Stimulated activated CD4-positive, alpha-beta T cell treated with anti-CD3 and anti-CD28 coated beads, Interleukin-15, amount 100 ng/mL, for 1 hour (primary cell): ENCODE data around the gene C1QTNF9.
"Not testable (repeated sequence)": the region's sequence is repeated elsewhere in the genome, so short reads cannot be mapped to it uniquely, and the experiment has no call there.

Experiments
- DNase-seq, 2 donors: peaks; one replicate each; pipeline ENCODE4 v3.0.0-alpha.2; 2020; ENCODE audit warnings: low read depth in 1 of 2, low spot score in 1 of 2

The C1QTNF9 gene

DNA sequence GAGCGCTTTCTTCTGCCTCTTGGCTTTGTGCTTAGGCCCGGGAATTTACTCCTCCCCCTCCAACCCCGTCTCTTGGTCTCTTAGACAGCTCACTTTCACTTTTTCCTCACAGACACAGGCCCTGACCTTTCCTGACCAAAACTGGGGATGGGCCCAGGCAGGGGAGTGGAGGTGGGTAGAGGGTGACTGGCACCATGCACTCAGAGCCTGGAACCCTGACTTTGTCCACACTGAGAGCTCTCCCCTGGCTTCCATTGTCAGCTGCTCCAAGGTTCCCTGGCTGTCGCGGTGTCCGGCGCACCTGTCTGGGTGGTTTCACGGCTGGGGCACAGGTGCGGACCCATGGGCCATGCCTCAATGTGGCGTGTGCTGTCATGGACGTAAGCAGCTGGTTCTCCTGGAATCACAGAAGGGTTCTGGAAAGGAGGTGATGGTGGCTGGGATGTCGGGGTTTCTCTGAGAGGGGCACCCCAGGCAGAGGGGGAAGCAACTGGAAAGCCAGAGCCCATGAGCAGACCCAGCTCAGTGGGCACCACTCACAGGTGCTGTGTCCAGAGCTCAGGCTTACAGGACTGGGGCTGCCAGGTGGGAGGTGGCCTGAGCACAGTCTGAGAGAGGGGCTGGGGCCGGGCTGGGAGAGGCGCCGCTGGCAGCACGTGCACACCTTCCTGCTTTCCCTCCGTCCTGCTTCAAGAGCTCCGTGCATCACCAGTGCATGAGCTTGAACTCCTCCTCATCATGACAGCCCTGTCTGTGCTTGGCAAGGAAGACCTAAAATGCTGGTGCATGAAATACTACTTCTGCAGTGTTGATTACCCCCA, 28.0 kb upstream of the C1QTNF9 start:
- DNase-seq = no peak

DNA sequence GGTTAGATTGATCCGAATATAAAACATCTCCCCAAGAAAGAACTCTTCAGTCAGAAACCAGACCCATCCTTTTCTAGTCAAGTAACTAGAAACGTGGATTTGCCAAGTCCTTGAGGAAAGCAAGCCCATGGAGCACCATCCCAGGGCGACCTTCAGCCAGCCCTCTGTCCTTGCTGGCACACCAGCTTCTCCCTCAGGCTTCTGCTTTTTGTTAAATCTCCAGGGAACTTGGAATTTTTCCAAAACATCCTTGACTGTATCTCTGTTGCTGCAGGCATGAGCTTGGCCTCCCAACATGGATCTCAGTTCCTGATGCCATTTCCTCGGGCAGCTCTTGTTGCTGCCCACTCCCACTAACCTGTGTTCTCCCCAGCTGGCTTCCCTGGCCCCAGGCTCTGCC, 27.1 kb upstream of the C1QTNF9 start:
- no peak for DNase-seq

DNA sequence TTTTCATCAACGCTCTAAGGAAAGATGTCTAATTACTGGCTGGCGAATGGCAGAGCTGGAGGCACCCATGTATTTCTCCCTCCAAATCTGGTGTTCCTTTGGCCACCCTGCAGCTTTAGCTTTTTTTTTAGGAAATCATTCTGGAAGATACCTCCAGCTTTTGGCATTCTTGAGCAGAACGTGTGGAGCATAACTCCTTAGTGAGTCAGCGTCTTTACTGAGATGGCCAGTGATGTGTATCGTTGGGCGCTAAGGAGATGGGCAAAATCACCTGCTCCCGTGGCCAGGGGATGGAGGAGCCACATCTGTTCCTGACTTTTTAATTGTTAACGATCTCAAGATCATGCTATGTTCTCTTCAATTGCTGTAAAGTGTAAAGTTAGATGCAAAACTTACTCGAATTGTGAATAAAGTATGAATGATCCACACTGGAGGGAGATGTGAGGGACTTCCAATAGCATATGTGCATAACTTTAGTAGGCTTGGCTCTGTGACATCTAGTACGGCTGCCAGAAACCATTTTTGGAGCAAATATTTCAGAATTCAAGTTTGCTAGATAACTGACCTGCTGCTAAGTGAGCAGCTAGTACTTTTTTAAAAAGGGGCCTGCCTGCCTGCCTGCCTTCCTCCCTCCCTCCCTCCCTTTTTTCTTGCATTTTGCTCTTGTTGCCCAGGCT, 24.4 kb upstream of the C1QTNF9 start:
- no peak for DNase-seq

DNA sequence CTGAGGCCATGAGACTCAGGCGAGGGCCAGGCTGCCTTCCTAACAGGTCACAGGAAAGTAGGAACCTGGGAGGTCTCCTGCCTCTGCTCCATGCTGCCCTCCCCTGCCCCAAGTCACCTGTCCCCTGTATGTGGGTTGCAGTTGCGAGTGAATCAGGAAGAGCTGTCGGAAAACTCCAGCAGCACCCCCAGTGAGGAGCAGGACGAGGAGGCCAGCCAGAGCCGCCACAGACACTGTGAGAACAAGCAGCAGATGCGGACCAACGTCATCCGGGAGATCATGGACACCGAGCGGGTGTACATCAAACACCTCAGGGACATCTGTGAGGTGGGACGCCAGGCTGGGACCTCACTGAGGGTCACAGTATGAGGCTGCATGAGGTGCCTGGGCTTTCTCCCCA, 22.8 kb upstream of the C1QTNF9 start:
- no peak for DNase-seq

DNA sequence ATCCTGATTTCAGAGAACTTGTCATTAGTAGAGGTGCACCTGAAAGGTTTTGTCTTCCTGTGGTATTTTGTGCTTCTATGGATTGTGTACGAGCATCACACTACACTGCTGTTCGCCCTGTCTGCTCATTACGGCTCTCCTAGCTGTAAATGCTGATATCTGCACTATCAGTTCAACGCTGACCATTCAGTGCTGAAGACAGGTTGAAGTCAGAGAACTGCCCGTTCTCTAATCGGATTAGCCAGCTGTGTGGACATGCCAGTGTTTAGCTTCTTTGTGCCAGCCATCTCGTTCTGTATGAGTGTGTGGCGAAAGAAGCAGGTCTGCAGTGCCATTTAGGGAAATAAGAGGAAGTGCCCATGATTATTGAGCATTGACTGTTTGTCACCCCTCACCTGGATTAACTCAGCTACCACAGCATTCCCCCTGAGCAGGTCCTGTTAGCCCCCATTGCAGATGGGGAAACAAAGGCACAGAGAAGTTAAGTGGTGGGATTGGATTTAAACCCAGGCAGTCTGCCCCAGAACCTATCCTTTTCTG, 21.6 kb upstream of the C1QTNF9 start:
- DNase-seq = no peak

DNA sequence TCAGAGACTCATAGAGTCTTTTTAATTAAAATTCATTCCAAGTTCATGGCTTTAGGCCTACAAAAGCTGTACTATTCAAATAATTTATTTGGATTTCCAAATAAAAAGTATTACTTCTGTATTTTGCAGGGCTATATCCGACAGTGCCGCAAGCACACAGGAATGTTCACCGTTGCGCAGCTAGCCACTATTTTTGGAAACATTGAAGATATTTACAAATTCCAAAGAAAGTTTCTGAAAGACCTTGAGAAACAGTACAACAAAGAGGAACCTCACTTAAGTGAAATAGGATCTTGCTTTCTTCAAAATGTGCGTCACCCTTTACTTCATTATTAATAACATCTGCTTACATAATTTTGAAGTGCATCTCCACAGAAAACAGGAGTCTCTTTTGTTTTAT, 20.5 kb upstream of the C1QTNF9 start:
- no peak for DNase-seq

DNA sequence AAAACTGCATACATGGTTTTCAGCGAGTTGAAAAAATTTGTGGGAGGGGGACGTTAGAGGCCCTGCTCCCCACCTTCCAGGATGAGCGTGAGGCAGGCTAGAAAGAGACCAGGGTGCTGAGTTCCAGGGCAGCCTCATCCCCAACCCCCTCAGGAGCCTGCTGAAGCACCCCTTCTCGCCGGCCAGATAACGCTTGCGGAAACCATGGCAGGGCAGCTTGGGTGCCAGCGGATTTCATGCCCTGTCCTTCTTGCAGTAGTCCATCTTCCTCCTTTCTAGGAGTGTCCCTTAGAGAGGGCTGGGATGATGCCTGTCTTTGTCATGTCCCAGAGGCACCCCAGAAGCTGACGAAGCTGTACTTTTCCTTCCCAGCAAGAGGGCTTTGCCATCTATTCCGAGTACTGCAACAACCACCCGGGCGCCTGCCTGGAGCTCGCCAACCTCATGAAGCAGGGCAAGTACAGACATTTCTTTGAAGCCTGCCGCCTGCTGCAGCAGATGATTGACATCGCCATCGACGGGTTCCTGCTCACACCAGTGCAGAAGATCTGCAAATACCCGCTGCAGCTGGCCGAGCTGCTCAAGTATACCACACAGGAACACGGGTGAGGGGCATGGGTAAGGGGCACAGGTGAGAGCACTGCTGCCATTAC, 19.0 kb upstream of the C1QTNF9 start:
- no peak for DNase-seq

DNA sequence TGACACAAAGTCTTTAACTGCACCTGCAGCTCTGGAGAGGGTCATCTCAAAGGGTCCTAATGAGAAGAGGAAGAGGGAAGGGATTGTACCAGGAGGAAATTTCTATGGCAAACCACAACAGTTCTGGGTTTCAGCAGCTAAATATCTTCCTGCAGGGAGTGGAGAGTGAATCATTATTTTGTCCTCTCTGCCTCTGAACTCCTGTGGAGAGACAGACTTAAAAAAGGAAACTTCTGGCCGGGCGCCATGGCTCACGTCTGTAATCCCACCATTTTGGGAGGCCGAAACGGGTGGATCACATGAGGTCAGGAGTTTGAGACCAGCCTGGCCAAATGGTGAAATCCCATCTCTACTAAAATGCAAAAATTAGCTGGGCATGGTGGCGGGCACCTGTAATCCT, 16.9 kb upstream of the C1QTNF9 start:
- no peak for DNase-seq

DNA sequence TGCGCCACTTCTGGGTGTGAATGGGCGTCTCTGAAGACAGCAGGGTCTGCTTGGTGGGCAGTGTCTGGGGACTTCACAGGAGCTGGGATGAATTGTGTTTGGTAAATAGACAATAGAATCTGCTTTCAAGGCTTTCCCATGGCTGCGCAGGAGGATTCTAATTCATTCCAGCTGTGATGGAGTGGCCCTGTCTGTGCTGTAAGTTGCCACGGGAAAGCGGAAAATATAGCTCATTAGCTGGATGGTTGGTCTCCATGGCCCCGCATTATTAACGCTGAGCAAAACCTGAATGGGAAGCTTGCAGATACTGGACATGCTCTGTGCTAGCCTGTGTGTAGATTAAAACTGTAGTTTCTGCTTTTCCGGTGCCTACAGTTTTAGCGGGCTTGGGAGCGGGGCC, 15.6 kb upstream of the C1QTNF9 start:
- DNase-seq = no peak

DNA sequence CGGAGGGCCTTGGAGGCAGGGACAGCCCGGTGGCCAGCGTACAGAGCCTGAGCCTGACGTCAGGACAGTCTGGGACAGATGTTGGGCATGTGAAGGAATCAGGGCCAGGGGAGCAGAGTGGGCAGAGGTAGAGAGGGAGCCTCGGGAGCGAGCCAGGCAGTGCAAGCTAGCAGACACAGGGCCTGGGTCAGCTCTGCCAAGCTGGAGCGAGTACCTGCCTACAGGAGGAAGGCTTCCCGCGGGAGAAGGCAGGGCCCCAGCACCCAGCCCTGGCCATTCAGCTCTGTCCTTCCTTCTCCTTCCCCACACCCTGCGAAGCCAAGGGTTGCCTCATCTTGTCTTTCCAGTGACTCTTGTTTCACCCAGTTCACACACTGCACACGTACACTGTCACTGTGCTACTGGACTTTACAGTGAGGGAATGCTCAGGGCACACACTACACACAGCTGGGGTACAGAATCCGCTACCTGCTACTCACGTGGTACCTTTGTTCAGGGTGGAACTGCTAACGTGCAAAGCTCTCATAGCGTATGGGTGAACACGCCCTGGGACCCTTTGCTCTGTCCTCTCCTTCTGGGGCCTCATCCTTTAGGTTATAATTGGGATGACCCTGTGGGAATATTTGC, 9.8 kb upstream of the C1QTNF9 start:
- DNase-seq = no peak

DNA sequence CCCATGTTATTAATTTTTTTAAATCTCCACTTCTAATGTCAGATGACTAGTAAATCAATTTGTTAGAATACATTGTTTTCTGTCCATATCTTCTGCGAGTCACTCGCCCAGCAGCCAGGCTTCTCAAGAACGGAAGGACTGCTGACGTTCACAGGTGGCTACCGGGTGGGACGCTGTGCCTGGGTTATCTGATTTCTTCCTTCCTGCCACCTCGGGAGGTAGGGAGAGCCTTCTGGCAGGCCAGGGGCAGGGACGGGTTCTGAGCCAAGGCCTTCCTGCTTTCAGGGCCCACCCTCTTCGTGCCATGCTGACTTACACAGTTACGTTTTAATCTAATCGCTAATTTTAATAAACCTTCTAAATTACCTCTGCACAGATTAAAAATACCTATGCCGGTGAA, 7.9 kb upstream of the C1QTNF9 start:
- DNase-seq = no peak

DNA sequence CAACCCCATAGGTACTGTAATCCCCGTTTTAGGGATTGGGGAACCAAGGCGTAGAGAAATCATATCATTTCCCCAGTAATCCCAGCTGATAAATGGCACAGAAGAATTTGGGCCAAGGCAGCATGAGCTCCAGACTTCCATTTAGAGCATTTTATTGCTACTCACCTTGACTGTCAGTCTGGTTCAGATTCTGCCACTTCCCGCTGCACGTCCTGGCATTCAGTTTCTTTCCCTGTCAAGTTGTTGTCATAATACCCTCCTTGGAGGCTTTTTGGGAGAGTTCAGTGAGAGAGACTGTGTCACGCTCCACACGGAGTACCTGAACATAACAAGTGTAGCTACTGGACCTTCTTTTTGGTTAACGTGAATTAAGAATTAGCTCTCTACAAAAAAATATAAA, 7.5 kb upstream of the C1QTNF9 start:
- no peak for DNase-seq

DNA sequence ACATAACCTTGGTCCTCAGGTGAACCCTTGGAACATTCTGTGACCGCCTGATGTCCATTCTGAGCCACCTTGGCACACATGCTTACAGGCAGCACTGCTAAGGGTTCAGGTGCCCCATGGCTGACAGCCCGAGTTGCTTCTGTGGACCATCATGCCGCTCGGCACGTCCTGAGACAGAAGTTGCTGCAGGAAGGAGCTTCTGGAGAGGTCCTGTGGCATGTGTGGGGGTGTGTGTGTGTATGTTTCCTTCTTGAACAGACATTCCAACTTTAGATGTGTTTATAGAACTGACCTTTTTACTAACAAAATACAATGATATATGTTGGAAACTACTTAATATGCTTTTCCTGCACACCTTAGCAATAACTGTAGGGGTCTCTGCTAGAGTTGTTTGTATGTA, 4.8 kb upstream of the C1QTNF9 start:
- no peak for DNase-seq

DNA sequence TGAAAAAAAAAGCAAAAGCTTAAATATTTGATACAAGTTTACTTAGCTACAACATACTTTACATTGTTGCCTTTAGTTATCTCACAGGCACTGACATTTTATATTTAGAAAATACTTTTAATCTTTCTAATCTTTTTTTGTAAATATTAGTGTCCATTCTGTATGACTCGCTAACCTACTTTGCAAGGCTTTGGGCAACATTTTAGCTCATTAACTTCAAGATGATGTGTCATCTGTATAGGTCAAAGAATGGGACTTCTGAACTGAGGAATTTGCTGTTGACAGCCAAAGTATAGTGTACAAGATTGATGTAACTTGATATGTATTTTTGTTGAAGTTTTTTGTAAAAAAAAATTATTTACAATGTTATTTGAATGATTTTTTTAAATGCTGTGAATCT, 2.7 kb upstream of the C1QTNF9 start:
- no peak for DNase-seq

DNA sequence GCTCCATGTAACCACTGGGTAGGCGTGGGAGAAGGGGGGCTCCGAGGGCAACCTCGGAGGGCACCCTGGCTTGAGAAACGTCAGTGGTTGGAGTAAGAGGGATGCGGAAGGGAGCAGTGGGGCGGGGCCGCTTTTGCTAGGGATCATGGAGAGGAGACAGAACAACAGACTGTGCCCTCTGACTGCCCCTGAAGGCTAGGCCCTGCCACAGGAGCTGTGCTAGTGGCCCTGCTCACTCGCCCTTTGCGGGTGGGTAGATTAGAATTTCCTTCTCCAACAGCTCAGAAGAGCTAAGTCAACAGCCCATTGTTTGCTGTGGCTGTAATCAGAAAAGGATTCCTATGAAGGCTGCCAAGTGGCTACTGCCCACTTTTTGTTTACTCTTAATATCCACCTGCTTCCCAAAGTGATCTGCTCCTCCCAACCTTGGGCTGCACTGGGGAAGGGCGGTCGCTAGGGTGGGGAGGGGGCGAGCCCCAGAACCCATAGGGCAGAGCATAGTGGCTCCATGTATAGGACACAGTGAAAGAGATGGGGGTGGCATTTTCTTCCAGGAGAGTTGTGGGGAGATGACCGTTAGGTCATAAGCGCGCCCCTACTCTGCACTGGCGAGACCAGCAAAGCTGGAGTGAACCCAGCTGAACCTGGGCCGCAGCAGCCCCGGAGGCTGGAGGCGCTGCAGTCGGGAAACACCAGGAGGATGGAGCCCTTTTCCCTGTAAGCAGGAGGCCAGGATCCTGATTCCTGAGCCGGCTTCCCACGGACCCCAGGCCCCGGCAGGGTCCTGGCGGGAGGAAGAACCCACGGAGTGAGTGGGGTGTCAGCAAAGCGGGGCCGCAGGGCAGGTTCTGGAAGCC, 1.9 kb upstream of the C1QTNF9 start:
- no peak for DNase-seq

DNA sequence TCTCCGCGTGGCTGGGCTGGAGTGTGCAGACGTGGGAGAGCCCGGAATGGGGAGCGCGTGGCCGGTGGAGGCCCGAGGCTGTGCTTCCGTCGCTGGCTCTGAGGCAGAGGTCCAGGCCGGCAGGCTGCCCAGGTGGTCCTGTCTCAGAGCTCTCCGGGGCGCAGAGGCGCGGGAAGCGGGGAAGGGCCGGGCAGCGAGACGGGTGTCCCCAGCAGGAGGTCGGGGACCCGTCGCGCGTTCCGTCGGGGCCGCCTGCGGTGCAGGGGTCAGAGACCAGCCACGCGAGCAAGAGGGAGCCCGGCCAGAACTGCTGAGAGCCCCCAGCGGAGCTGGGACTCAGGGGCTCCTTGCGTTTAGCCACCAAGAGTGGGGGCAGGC, 1.3 kb upstream of the C1QTNF9 start:
- DNase-seq = no peak

DNA sequence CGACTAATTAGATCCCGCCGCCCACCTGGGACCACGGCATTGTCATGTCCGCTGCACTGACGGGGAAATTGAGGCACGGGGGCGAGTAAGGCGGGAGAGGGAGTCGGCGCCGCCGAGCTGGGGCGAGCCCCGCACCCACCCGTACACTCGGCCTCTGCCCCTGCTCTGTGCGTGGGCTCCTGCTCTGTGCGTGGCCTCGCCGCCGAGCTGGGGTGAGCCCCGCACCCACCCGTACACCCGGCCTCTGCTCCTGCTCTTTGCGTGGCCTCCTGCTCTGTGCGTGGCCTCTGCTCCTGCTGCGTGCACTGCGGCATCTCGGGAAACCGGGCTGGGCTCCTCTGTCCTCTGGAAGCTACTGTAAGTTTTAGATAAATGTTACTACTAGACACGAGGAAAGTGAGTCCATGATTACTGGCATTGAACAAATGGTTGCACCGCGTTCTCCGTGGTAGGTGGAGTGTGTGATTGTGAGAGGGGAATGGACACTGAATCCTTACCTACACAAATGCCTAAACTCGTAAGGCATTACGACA, 826 bp upstream of the C1QTNF9 start:
- DNase-seq = no peak

DNA sequence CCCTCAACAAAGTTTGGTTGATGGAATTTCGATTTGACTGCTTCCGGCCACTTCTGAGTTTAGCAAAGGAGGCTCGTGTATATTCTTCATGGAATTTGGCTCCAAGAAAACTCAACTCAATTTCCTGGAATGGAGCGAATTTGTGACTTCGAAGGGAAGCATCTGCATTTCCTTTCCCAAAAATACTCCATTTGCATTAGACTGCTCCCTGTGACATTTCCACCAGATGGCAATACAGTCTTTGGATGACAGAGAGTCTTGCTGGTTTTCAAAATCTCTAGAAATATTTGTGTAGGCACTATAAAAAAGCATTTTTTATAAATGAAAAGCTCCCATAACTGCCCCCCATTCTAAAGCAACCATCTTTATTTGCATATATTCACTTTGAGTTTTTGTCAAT, 4.1 kb downstream of the C1QTNF9 start:
- DNase-seq = no peak

DNA sequence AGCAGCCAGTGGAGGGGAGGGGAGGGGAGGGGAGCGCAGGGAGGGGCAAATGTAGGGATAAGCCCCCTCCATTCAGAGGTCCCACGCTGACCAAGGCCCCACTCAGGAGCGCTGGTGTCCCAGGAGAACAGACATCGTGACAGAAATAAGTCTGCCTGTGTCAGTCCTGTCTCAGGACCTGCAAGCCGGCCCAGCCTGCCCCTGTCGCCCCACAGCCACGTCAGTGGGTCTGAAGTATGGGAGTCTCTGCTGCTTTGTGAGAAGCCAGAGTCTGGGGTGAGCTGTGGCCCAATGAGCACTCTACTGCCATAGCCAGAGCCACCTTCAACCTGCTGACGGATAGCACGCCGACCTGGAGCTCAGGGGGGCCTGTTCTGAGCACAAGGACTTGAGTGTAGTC, 8.5 kb downstream of the C1QTNF9 start:
- DNase-seq = not testable (repeated sequence)

DNA sequence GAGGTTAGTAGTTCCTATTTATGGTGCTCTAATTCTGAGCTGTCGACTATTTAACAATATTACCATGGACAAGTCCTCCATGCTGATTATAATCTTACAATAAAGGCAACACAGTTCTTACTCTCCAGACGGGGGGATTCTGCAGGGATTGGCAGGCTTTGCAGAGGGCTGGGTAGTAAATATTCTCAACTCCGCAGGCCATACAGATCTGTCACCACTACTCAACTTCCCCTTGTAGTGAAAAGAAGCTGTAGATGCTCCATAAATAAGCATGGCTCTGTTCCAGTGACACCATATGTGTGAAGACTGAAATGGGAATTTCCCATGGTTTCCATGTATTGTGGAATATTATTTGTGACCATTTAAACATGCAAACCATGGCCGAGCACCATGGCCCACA, 9.5 kb downstream of the C1QTNF9 start:
- DNase-seq = not testable (repeated sequence)
